ENCODE measurements around the gene SLC25A6. TPM values are rescaled to one million over a fixed set of nuclear protein-coding genes. Genes with fewer than 3 reads are reported as not detected.

SLC25A6 gene
- total RNA-seq (100 to 1,000 TPM; 473 to 630 (median 519) TPM), polyA plus RNA-seq (100 to 1,000 TPM; 105 to 703 TPM)
- long read RNA-seq, donor 1, transcript SLC25A6-201 (4 exons, 2,062 nt): major isoform, 5,696 of 6,273 reads
- long read RNA-seq, donor 1, partial matches to known transcripts: 408 of 6,273 reads
- long read RNA-seq, donor 1, other reads (novel, unspliced or antisense): 169 of 6,273 reads
- long read RNA-seq, donor 2, transcript SLC25A6-201 (4 exons, 2,062 nt): major isoform, 310 of 441 reads
- long read RNA-seq, donor 2, partial matches to known transcripts: 131 of 441 reads
- long read RNA-seq, donor 2, other reads (novel, unspliced or antisense): 0 of 441 reads
- long read RNA-seq, donor 3, transcript SLC25A6-201 (4 exons, 2,062 nt): major isoform, 1,466 of 1,863 reads
- long read RNA-seq, donor 3, partial matches to known transcripts: 132 of 1,863 reads
- long read RNA-seq, donor 3, other reads (novel, unspliced or antisense): 265 of 1,863 reads

DNA sequence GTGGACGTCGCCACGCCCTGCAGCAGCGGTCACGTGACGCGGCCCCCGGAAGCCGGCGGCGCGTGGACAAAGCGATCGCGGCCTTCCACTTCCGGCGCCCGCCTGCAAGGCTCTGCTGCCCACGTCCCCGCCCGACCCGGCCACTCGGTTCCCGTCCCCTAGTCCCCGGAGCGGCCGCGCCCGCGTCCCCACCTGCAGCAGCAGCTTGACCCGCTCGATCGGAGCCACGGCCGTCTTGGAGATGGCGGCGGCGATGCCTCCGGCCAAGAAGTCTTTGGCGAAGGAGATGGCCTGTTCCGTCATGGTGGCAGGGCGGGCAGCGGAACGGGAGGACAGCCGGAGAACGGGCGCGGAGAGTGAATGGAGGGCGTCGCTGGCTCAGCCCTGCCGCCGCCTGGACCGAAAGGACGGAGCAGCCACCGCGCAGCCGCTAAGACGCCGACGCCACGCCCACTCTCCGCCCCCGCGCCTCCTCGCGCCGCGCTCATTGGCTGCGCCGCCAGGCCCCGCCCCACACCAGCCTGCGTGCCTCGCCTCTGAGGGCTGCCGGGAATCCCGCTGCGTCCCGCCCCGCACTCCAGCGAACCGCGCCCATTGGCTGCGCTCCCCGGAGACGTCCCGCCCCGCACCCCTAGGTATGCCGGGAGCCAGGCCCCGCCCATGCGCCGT lies at the start of gene SLC25A6:
Gene SLC25A6 (minus strand): TSS at position 407 of the 669 bp plus-strand sequence. CDS start 104 bp downstream, at position 303.
- no peaks in the 10 kb centered on the region for H3K27me3 ChIP-seq
- H3K9me3 ChIP-seq: no peaks in the 10 kb centered on the region
- peak; percentile 99 to 100 (median 99) for DNase-seq
- WGBS, 3 donors: 0% methylated on average over 25 to 90 of the region's 90 CpGs
- H3K36me3 ChIP-seq: no peaks in the 10 kb centered on the region
- H3K27ac ChIP-seq: peak within 1 kb of the TSS; percentile 98 to 100
- H3K4me1 ChIP-seq (ENCODE audit: insufficient read depth): peaks cover 16% of the 10 kb centered on the region
- TF ChIP-seq EP300 (IDR thresholded peaks at IDR 0.05) (peak; percentile 8), POLR2A (IDR thresholded peaks at IDR 0.05) (peak; percentile 91)
- TF ChIP-seq, protein P1, sequence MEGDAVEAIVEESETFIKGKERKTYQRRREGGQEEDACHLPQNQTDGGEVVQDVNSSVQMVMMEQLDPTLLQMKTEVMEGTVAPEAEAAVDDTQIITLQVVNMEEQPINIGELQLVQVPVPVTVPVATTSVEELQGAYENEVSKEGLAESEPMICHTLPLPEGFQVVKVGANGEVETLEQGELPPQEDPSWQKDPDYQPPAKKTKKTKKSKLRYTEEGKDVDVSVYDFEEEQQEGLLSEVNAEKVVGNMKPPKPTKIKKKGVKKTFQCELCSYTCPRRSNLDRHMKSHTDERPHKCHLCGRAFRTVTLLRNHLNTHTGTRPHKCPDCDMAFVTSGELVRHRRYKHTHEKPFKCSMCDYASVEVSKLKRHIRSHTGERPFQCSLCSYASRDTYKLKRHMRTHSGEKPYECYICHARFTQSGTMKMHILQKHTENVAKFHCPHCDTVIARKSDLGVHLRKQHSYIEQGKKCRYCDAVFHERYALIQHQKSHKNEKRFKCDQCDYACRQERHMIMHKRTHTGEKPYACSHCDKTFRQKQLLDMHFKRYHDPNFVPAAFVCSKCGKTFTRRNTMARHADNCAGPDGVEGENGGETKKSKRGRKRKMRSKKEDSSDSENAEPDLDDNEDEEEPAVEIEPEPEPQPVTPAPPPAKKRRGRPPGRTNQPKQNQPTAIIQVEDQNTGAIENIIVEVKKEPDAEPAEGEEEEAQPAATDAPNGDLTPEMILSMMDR (IDR thresholded peaks at IDR 0.05): peak in 2 of 3 donors; percentile 32 to 53
- intact Hi-C loops (cut with DNase I): loop anchor here in 1 of 4 donors (1.0 to 2.0 kb wide), 2 partner anchors 61 to 1073 kb away; partner anchors contain the start of gene GTPBP6
- H3K4me3 ChIP-seq: peak within 1 kb of the TSS; percentile 98

GRCh38 chrX:1440506-1440905 lies 48.6 kb upstream of the SLC25A6 start:
- Histone ChIP-seq H3K27me3 (no peaks in the 10 kb centered on the region), H3K4me1 (ENCODE audit: insufficient read depth) (no peaks in the 10 kb centered on the region), H3K36me3 (no peaks in the 10 kb centered on the region), H3K27ac (no peak overlapping the region), H3K9me3 (peaks cover 0 to 3% of the 10 kb centered on the region in 2 donors), H3K4me3 (no peak overlapping the region)
- TF ChIP-seq EP300 (IDR thresholded peaks at IDR 0.05): no peak
- TF ChIP-seq, protein P1 (IDR thresholded peaks at IDR 0.05): no peak
- TF ChIP-seq POLR2A (IDR thresholded peaks at IDR 0.05): no peak
- WGBS, 3 donors: 95 to 98% (median 97%) methylated on average over 6 of the region's 6 CpGs
- DNase-seq: peak in 1 of 5 donors; percentile 7
- intact Hi-C loops (cut with DNase I): no loop called here

DNA sequence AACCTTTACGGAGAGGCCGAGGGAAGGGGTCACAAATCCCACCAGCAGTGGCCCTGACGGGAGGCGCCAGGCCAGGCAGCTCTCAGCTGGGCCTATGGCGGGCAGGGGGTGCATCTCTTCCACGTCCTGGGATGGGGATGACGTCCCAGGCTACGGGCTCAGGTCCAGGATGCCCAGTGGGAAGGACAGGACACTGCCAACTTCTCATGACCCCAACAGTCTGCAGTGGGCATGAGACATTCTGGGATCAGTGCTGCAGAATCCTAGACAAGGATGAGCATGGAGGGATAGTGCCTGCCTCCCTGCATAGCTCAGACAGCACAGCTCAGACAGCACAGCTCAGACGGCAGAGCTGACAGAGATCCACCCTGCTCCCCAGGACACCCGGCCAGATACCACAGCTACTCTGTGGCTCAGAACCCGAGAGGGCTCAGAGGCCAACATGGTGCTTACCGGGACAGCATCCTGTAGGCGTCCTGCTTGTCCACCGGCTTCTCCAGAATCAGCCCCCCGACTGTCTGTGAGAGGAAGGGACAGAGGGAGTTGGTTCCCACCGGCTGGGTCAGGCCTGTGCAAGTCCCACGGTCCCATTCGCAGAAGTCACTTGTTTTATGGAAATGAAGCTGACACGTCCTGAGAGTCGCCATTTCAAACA lies 43.5 kb upstream of the SLC25A6 start:
- no peaks in the 10 kb centered on the region for H3K36me3 ChIP-seq
- H3K9me3 ChIP-seq: peaks cover 0 to 3% of the 10 kb centered on the region in 2 donors
- no peak overlapping the region for H3K4me3 ChIP-seq
- WGBS, 3 donors: 93 to 96% (median 93%) methylated on average over 20 of the region's 20 CpGs
- peak in 2 of 5 donors; percentile 9 to 30 for DNase-seq
- intact Hi-C loops (cut with DNase I): no loop called here
- no peak for TF ChIP-seq POLR2A (IDR thresholded peaks at IDR 0.05)
- TF ChIP-seq EP300 (IDR thresholded peaks at IDR 0.05): no peak
- TF ChIP-seq, protein P1 (IDR thresholded peaks at IDR 0.05): no peak
- H3K27me3 ChIP-seq: no peaks in the 10 kb centered on the region
- no peak overlapping the region for H3K27ac ChIP-seq
- H3K4me1 ChIP-seq (ENCODE audit: insufficient read depth): no peaks in the 10 kb centered on the region

DNA sequence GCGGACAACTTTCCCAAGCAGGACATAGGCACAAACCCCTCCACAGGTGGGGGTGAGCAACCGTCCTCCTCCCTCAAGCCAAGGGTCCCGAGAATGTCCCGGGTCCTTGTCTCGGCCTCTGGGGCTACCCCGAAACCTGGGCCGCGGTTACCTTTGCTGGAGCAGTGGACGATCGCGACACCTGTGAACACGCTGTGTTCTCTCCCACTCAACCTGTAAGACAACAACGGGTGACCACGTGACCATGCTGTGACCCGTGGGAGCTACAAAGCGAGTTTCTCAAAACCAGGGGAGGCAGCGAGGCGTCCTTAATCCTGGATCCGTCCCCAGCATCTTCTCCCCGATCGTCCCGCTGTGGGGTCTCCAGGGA lies 42.9 kb upstream of the SLC25A6 start:
- H3K36me3 ChIP-seq: no peaks in the 10 kb centered on the region
- H3K27ac ChIP-seq: no peak overlapping the region
- no peak overlapping the region for H3K4me3 ChIP-seq
- no peaks in the 10 kb centered on the region for H3K4me1 ChIP-seq (ENCODE audit: insufficient read depth)
- intact Hi-C loops (cut with DNase I): no loop called here
- 93 to 97% (median 97%) methylated on average over 22 of the region's 22 CpGs for WGBS, 3 donors
- DNase-seq: peak in 1 of 5 donors; percentile 13
- H3K27me3 ChIP-seq: no peaks in the 10 kb centered on the region
- TF ChIP-seq EP300 (IDR thresholded peaks at IDR 0.05): no peak
- TF ChIP-seq, protein P1 (IDR thresholded peaks at IDR 0.05): no peak
- TF ChIP-seq POLR2A (IDR thresholded peaks at IDR 0.05): no peak
- H3K9me3 ChIP-seq: peaks cover 0 to 3% of the 10 kb centered on the region in 2 donors

Measured in ovary (tissue), 10 donors.